ENCODE data around the gene ZFYVE19.
A peak's percentile ranks its signal among the peaks of the same experiment; 100 is the strongest.

The ZFYVE19 gene

GRCh38 chr15:40775740-40776536 is 31.0 kb upstream of the ZFYVE19 start:
- no peak for DNase-seq

GRCh38 chr15:40776537-40777141 is 30.2 kb upstream of the ZFYVE19 start:
- no peak for DNase-seq

- peak; percentile 76 for DNase-seq
Measured at GRCh38 chr15:40782609-40783227, 24.2 kb upstream of the ZFYVE19 start.

GRCh38 chr15:40785164-40785563 is 21.7 kb upstream of the ZFYVE19 start:
- DNase-seq: no peak

- DNase-seq: no peak
Measured at GRCh38 chr15:40785814-40786213, 21.1 kb upstream of the ZFYVE19 start.

- peak; percentile 30 for DNase-seq
Measured at GRCh38 chr15:40787344-40787841, 19.5 kb upstream of the ZFYVE19 start.

- DNase-seq: no peak
Measured at GRCh38 chr15:40787991-40788390, 18.9 kb upstream of the ZFYVE19 start.

- DNase-seq: no peak
Measured at GRCh38 chr15:40789119-40789518, 17.8 kb upstream of the ZFYVE19 start.

GRCh38 chr15:40789999-40790398 is 16.9 kb upstream of the ZFYVE19 start:
- no peak for DNase-seq

GRCh38 chr15:40790718-40791117 is 16.2 kb upstream of the ZFYVE19 start:
- DNase-seq: no peak

GRCh38 chr15:40792394-40792793 is 14.5 kb upstream of the ZFYVE19 start:
- no peak for DNase-seq

GRCh38 chr15:40793216-40793989 is 13.5 kb upstream of the ZFYVE19 start:
- DNase-seq: no peak

- no peak for DNase-seq
Measured at GRCh38 chr15:40796041-40796440, 10.8 kb upstream of the ZFYVE19 start.

- DNase-seq: no peak
Measured at GRCh38 chr15:40796512-40796911, 10.4 kb upstream of the ZFYVE19 start.

GRCh38 chr15:40799523-40799922 is 7.4 kb upstream of the ZFYVE19 start:
- no peak for DNase-seq

GRCh38 chr15:40803076-40803475 is 3.8 kb upstream of the ZFYVE19 start:
- no peak for DNase-seq

- DNase-seq: no peak
Measured at GRCh38 chr15:40803688-40804087, 3.2 kb upstream of the ZFYVE19 start.

- no peak for DNase-seq
Measured at GRCh38 chr15:40806672-40807027, 239 bp upstream of the ZFYVE19 start.

GRCh38 chr15:40807888-40808461 is 1.1 kb downstream of the ZFYVE19 start:
- DNase-seq: no peak

GRCh38 chr15:40808861-40809450 is 2.1 kb downstream of the ZFYVE19 start:
- DNase-seq: no peak

GRCh38 chr15:40812721-40813425 is 6.0 kb downstream of the ZFYVE19 start:
- DNase-seq: no peak
